ENCODE results near the gene MERTK.
"Not testable (repeated sequence)": the region's sequence is repeated elsewhere in the genome, so short reads cannot be mapped to it uniquely, and the experiment has no call there.

MERTK gene

DNA sequence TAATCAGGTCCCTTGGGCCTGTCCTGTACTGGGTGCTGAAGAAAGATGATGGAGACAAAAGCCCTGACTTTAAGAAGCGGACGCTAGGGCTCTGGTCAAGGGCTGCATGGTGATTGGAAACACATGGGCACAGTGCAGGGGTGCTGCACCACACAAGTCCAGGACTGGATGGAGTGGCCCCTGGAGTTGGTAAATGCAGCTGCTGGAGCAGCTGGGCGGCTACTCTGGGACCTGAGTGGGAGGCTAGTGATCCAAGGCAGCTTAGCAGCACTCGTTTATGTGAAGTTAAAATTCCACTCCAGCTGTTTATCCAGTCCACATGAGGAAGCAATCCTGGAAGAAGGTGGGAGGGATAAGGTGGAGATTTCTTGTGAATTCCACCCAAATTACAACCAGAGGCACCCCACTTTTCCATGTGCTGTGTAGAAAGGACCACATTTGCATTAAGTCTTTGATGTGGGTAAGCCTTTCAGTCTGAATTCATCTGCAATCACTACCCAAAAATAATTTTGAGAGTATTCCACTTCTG, 24.9 kb downstream of the MERTK start:
- Mint-ChIP-seq H3K4me3 (no peak overlapping the region), H3K36me3 (ENCODE audit: low read depth) (no peaks in the 10 kb centered on the region), H3K27ac (no peak overlapping the region), H3K9me3 (no peaks in the 10 kb centered on the region), H3K27me3 (peaks cover 5% of the 10 kb centered on the region), H3K4me1 (ENCODE audit: low read depth) (no peaks in the 10 kb centered on the region)

DNA sequence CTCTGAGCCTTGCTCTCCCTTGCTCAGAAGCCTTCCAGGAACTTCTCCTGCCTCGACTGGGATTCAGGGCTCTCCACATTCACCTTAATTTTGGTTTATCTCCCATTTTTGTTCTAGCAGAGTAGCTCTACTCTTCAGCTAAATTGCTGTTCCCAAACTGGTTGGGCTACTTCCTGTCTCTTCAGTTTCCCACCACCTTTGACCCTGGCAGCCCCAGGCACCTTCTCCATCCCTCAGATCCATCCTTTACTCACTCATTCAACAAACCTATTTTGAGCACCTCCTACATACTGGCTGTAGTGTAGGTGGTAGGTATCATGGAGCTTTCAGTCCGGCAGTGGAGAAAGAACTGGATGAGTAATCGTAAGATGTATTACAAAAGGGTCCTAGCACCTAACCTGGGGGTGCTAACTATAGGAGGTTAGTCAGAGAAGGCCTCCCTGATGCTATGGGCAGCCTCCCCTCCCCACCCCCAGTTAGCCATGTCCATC, 26.3 kb downstream of the MERTK start:
- H3K27me3 Mint-ChIP-seq = peaks cover 9% of the 10 kb centered on the region
- no peaks in the 10 kb centered on the region for H3K4me1 Mint-ChIP-seq (ENCODE audit: low read depth)
- no peaks in the 10 kb centered on the region for H3K36me3 Mint-ChIP-seq (ENCODE audit: low read depth)
- no peak overlapping the region for H3K27ac Mint-ChIP-seq
- no peaks in the 10 kb centered on the region for H3K9me3 Mint-ChIP-seq
- no peak overlapping the region for H3K4me3 Mint-ChIP-seq

DNA sequence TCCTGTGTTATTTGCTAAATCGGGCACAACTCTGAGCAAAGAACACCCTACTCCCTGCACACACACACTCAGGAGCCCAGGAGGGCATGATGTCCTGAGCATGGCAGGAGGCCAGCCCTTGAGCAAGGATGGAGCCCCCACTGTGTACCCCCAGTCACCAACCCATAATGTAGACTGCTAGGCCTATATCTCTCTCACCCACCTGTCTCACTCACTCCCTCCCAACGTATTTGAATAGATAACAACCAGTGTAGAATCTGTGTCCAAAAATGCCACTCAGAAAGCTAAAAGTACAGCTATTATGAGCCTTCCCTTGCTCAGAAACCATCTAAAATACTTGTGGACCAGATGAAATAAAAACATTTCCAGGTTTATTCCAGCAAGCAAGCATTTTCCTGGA, 29.3 kb downstream of the MERTK start:
- Mint-ChIP-seq H3K4me3 (no peak overlapping the region), H3K27me3 (peaks cover 12% of the 10 kb centered on the region), H3K9me3 (no peaks in the 10 kb centered on the region), H3K27ac (no peak overlapping the region), H3K36me3 (ENCODE audit: low read depth) (no peaks in the 10 kb centered on the region), H3K4me1 (ENCODE audit: low read depth) (peaks cover 16% of the 10 kb centered on the region)

DNA sequence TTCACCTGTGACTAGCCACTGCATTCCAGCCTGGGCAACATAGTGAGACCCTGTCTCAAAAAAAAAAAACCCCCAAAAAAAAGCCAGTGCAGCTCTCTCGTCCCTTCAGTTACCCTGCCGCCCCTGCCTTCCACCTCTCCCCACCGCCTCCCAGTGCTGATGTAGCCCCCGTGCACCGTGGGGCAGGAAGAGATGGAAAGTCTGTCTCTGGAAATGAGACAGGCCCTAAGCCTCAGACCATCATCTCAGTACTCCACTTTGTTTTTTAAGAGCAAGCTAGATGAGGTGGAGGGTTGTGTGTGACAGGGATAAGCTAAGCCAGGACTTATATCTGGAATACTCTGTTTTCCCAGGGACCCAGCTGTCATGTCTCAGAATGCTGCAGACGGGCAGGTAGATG, 32.0 kb downstream of the MERTK start:
- Mint-ChIP-seq H3K4me1 (ENCODE audit: low read depth) (peaks cover 16% of the 10 kb centered on the region), H3K36me3 (ENCODE audit: low read depth) (no peaks in the 10 kb centered on the region), H3K27me3 (peaks cover 20% of the 10 kb centered on the region), H3K9me3 (no peaks in the 10 kb centered on the region), H3K4me3 (no peak overlapping the region), H3K27ac (peak overlapping the region; percentile 68)

DNA sequence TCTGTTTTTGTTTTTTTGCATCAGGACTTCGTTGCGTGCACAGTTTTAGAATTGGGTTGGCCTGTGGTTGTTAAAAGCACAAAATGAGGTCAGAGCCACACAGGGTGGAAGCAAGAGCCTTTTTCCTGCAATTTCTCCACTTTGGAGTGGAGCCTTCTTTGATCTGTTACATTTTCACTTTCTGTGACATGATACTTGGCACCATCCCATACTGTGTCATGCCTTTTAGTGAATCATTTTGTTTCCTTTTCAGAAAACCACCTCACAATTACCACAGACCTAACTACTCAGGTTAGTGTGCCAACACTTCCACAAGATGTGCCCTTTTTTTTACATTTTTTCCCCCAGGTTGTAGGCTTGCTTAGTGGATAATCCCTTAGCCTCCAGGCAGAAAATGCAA, 32.5 kb downstream of the MERTK start:
- Mint-ChIP-seq H3K27me3 (peaks cover 20% of the 10 kb centered on the region), H3K4me1 (ENCODE audit: low read depth) (peaks cover 16% of the 10 kb centered on the region), H3K4me3 (no peak overlapping the region), H3K9me3 (no peaks in the 10 kb centered on the region), H3K36me3 (ENCODE audit: low read depth) (no peaks in the 10 kb centered on the region), H3K27ac (peak overlapping the region; percentile 68)

DNA sequence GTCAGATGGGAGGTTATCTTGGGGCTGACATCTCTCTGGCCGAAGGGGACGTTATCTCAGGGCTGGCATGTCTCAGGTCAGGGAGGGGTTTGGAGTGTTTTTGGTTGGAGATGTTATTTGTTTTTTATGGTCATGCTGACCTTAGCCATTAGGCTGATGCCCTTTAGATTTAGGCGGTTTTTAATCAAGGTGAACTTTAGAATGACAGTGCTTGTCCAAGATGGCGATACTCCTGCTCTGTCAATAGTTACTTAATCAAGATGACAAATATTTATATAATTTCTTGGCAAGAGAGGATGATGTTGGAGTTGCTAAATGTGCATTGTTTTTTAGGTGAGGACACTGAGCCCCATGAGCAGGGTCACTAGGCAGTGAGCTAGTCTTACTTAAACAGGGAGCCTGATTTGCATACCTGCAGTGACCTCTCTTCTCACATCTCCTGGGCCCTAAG, 34.5 kb downstream of the MERTK start:
- Mint-ChIP-seq H3K27ac (no peak overlapping the region), H3K9me3 (no peaks in the 10 kb centered on the region), H3K36me3 (ENCODE audit: low read depth) (no peaks in the 10 kb centered on the region), H3K27me3 (peaks cover 20% of the 10 kb centered on the region), H3K4me1 (ENCODE audit: low read depth) (peaks cover 16% of the 10 kb centered on the region), H3K4me3 (no peak overlapping the region)

DNA sequence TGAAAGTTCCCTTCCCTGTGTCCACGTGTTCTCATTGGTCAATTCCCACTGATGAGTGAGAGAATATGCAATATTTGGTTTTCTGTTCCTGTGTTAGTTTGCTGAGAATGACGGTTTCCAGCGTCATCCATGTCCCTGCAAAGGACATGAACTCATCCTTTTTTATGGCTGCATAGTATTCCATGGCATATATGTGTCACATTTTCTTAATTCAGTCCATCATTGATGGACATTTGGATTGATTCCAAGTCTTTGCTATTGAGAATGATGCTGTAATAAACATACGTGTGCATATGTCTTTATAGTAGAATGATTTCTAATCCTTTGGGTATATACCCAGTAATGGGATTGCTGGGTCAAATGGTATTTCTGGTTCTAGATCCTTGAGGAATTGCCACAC, 35.5 kb downstream of the MERTK start:
- H3K27ac Mint-ChIP-seq = not testable (repeated sequence)

DNA sequence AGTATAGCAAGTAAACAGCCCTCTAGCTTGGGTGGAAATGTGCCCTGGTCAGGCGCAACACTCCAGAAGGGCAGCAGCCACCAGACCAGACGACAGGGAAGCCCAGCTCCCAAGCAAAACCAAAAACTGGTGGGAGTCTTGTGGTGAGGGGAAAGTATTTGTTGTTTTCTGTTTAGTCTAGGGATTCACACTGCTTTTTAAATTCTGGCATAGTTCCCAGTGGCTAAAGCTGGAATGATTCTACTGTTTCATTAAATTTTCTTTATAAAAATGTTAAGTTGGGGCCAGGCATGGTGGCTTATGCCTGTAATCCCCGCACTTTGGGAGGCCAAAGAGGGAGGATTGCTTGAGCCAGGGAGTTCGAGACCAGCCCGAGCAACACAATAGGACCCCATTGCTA, 38.5 kb downstream of the MERTK start:
- Mint-ChIP-seq H3K4me3 (no peak overlapping the region), H3K27me3 (peaks cover 26% of the 10 kb centered on the region), H3K27ac (no peak overlapping the region), H3K36me3 (ENCODE audit: low read depth) (no peaks in the 10 kb centered on the region), H3K9me3 (no peaks in the 10 kb centered on the region), H3K4me1 (ENCODE audit: low read depth) (no peaks in the 10 kb centered on the region)

More for the DNA sequence above, 35.5 kb downstream of the MERTK start:
- Mint-ChIP-seq H3K4me1 (ENCODE audit: low read depth) (peaks cover 16% of the 10 kb centered on the region), H3K27me3 (peaks cover 17% of the 10 kb centered on the region)
- not testable (repeated sequence) for H3K36me3 Mint-ChIP-seq (ENCODE audit: low read depth); H3K9me3 Mint-ChIP-seq; H3K4me3 Mint-ChIP-seq

DNA sequence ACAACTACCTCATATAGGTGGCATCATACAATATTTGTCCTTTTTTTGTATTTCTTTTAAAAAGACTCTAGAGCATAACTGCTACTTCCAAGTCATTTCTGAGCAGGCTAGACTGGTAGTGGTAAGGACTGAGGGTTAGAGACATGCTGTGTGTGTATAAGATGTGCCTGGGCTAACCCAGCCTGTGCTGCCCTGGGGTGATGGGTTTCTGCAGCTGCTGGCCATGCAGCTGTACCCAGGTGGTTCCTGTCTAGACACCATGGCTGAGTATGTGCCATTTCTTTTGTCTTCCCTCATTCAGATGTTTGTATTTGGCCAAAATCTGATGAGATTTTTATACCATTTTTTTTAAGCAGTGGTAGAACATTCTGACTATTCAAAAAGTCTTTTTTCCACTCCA, 40.0 kb downstream of the MERTK start:
- H3K4me3 Mint-ChIP-seq = no peak overlapping the region

DNA sequence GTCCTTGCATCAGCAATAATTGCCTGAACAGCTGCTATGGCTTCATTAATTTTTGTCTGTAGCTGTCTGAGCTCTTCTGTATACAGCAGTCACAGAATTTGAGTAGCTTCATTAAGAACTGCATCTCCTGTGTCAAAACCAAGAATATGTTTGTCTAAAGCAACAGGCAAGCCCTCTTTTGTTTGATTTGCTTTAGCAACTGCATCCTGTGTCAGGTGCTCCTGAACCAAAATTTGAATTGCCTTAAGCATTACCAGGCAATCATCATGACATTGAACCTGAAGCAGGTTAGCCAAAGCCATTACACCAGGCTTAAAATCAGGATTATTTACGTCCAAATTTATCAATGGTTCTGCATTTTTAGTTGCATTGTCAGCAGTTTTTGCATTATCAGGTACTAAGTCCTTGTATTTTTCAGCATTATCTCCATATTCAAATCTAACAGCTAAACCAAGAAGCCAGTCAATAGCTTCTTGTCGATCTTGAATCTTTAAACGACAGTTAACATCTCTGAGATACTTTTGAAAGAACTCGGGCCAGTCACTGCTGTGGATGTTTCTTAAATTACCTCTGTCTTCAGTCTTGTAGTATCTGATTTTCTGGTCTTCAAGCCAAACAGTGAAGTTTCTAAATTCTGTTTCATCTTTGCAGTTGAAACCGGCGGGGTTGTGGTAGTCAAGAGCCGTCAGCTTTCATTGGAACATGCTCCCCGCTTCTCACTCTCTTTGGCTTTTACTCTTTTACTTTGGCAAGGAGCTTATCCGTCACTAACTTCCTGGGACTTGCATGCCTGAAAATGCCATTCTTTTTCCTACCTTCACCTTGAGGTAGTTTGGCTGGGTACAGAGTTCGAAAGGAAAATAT, 42.2 kb downstream of the MERTK start:
- no peak overlapping the region for H3K4me3 Mint-ChIP-seq
- no peak overlapping the region for H3K27ac Mint-ChIP-seq
- no peaks in the 10 kb centered on the region for H3K36me3 Mint-ChIP-seq (ENCODE audit: low read depth)
- no peaks in the 10 kb centered on the region for H3K9me3 Mint-ChIP-seq
- peaks cover 10% of the 10 kb centered on the region for H3K27me3 Mint-ChIP-seq
- H3K4me1 Mint-ChIP-seq (ENCODE audit: low read depth) = no peaks in the 10 kb centered on the region

More for the DNA sequence above, 40.0 kb downstream of the MERTK start:
- no peak overlapping the region for H3K27ac Mint-ChIP-seq
- H3K4me1 Mint-ChIP-seq (ENCODE audit: low read depth) = no peaks in the 10 kb centered on the region
- peaks cover 22% of the 10 kb centered on the region for H3K27me3 Mint-ChIP-seq
- no peaks in the 10 kb centered on the region for H3K36me3 Mint-ChIP-seq (ENCODE audit: low read depth)
- no peaks in the 10 kb centered on the region for H3K9me3 Mint-ChIP-seq

DNA sequence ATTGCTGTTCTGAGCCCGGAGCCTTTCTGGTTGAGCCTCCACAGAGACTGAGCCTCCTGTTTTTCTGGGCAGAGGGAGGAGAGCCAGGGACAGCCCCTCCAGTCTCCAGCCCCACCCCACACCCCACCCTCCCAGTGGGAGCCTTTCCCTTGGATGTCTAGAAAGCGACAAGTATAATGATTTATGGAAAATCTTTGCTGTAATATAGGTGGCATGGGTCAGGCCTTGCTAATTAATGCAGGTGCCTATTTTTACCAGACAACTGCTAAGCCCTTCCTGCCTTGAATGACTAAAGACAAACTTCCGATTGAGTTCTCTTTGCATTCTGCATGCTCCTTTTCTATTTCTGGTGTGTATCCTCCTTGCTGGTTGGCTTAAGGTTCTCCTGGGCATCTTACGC, 43.1 kb downstream of the MERTK start:
- H3K27ac Mint-ChIP-seq = no peak overlapping the region
- peaks cover 10% of the 10 kb centered on the region for H3K27me3 Mint-ChIP-seq
- H3K4me3 Mint-ChIP-seq = no peak overlapping the region
- H3K4me1 Mint-ChIP-seq (ENCODE audit: low read depth) = no peaks in the 10 kb centered on the region
- no peaks in the 10 kb centered on the region for H3K36me3 Mint-ChIP-seq (ENCODE audit: low read depth)
- H3K9me3 Mint-ChIP-seq = no peaks in the 10 kb centered on the region

DNA sequence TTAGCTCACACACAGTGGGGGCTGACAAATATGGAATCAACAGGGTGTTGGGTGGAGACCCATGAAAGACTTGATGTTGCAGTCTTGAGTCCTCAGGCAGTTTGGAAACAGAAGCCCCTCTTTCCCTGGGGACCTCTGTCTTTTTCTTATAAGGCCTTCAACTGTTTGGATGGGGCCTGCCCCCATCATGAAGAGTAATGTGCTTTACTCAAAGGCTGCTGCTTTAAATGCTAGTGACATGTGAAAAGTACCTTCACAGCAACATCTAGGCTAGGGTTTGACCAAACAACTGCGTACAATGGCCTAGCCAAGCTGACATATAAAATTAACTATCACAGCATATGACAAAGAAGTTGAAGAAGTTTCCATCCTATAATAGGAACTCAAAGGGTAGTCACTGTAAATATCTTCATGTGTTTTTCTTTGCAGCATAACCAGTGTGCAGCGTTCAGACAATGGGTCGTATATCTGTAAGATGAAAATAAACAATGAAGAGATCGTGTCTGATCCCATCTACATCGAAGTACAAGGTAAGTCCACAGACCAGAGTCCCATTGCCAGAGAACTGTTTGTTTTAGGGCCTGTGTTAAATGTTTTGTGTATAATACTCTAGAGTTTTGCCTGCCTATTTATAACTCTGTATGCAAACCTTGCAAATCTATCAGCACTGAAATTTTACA, 46.3 kb downstream of the MERTK start:
- H3K36me3 Mint-ChIP-seq (ENCODE audit: low read depth) = no peaks in the 10 kb centered on the region

DNA sequence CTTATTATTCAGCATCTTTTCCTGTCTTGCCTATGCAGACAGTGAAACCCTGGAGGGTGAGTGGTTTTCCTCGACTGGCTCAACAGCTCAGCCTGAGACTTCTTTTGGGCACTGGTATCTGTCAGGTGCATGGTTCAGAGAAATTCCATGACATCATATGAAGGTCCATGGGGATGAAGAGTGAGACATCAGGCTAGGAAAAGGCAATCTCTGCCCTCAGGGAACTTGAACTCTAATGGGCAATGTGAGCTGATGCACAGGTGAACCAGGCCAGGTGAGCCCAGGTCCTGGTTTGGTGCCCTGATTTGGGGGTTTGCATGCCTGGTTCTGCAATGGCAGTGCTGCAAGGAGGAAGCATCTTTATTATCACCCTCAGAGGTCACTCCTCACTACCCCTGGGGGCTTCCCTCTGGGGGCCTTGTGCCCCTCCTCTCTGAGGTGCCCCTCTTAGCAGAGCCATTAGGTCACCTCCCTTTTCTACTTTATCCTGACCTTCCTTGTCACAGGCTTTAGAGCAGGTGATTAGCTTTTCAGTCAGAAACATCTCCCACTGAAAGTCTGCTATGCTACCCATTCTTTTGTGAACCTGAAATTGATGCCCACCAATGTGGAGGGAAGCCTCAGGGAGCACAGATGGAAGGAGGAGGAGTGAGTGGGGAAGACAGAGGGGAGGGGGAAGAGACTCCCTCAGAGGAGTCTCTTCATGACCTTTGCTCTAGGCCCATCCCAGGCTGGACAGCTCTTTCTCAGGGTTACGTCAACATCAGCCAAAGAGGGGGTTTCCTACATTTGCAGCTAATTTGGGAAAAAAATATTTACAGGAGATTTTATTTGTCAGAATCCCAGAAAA, 47.3 kb downstream of the MERTK start:
- no peak overlapping the region for H3K4me3 Mint-ChIP-seq
- H3K36me3 Mint-ChIP-seq (ENCODE audit: low read depth) = no peaks in the 10 kb centered on the region
- no peak overlapping the region for H3K27ac Mint-ChIP-seq
- no peaks in the 10 kb centered on the region for H3K4me1 Mint-ChIP-seq (ENCODE audit: low read depth)
- peaks cover 10% of the 10 kb centered on the region for H3K27me3 Mint-ChIP-seq
- H3K9me3 Mint-ChIP-seq = no peaks in the 10 kb centered on the region

More for the DNA sequence above, 46.3 kb downstream of the MERTK start:
- H3K27ac Mint-ChIP-seq = no peak overlapping the region
- no peaks in the 10 kb centered on the region for H3K9me3 Mint-ChIP-seq
- H3K4me1 Mint-ChIP-seq (ENCODE audit: low read depth) = no peaks in the 10 kb centered on the region
- no peak overlapping the region for H3K4me3 Mint-ChIP-seq
- H3K27me3 Mint-ChIP-seq = peaks cover 10% of the 10 kb centered on the region

DNA sequence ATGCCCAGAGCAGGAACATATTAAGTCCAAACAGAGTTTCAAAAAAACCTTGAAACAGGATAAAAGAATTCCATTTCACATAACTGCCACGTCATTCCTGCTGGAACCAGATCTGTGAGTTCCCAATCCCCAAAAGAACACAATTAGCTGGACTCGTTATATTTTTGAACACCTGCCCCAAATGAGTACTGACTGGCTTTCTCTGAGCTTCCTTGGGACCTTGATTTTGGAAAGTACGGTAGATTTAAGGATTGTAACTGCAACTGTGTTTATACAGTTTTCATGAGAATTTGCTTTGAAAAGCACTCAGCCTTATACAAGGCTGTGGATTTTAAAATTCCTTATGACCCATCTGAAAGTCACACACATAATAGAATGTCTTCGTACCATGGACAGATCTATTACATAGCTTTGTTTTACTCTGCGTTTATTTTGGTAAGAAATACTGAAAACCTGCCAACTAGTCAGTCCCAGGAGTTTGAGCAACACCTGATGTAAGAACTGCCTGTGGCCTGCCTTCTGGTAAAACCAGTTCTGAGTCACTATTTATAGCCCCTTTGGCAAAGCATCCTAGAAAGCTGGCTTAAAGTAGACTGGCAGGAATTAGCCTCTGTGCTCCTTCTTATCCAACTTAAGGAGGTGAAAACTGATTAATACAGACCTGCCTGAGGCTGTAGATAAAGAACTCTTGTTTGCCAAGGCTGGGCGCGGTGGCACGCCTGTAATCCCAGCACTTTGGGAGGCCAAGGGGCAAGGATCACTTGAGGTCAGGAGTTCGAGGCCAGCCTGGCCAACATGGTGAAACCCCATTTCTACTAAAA, 48.1 kb downstream of the MERTK start:
- Mint-ChIP-seq H3K4me3 (no peak overlapping the region), H3K4me1 (ENCODE audit: low read depth) (no peaks in the 10 kb centered on the region), H3K9me3 (no peaks in the 10 kb centered on the region), H3K36me3 (ENCODE audit: low read depth) (no peaks in the 10 kb centered on the region), H3K27me3 (peaks cover 4% of the 10 kb centered on the region), H3K27ac (no peak overlapping the region)

All from stimulated activated naive CD8-positive, alpha-beta T cell treated with anti-CD3 and anti-CD28 coated beads, Interleukin-15, Interleukin-2, amounts not matched to agents 100 ng/mL and 50 ng/mL, for 24 hours (primary cell).